HepG2 (cell line): ENCODE measurements around the gene FOXN3. TPM values are rescaled to one million over a fixed set of nuclear protein-coding genes. Genes with fewer than 3 reads are reported as not detected.
A peak's percentile ranks its signal among the peaks of the same experiment; 100 is the strongest.

Experiments used
- GPN1 ChIP-seq: sonication (generic); formaldehyde crosslinking; IDR thresholded peaks from 2 replicates; pipeline ENCODE4 v1.5.1; 2020; ENCODE audit warnings: missing genetic modification reagents, borderline replicate concordance
- HNRNPL ChIP-seq: fragments of 200-400 bp; formaldehyde crosslinking; IDR thresholded peaks from 2 replicates; pipeline ENCODE4 v1.6.1; 2017; ENCODE audit warnings: mild to moderate bottlenecking, low read depth, low read length
- IKZF1 ChIP-seq: fragments of 450-650 bp; IDR thresholded peaks from 2 replicates; pipeline ENCODE4 v1.7.1; 2016
- IRF1 ChIP-seq: sonication (generic); formaldehyde crosslinking; IDR thresholded peaks from 2 replicates; pipeline ENCODE4 v1.4.0; 2020; ENCODE audit warnings: low read depth, mild to moderate bottlenecking, missing genetic modification reagents
- KLF13 ChIP-seq: sonication (generic); formaldehyde crosslinking; IDR thresholded peaks from 2 replicates; pipeline ENCODE4 v1.4.0; 2020; ENCODE audit warnings: mild to moderate bottlenecking, missing genetic modification reagents
- RAD21 ChIP-seq: fragments of 450-650 bp; formaldehyde crosslinking; IDR thresholded peaks from 2 replicates; pipeline ENCODE4 v1.5.0; 2020; ENCODE audit warnings: mild to moderate bottlenecking
- REPIN1 ChIP-seq: sonication (generic); formaldehyde crosslinking; IDR thresholded peaks from 2 replicates; pipeline ENCODE4 v1.8.0; 2022; ENCODE audit warnings: missing genetic modification reagents, low read depth, mild to moderate bottlenecking, borderline replicate concordance
- SETDB1 ChIP-seq: sonication (generic); formaldehyde crosslinking; IDR thresholded peaks from 2 replicates; pipeline ENCODE4 v1.5.1; 2020; ENCODE audit warnings: missing genetic modification reagents, mild to moderate bottlenecking, borderline replicate concordance
- SMAD1 ChIP-seq: sonication (generic); formaldehyde crosslinking; IDR thresholded peaks from 2 replicates; pipeline ENCODE4 v1.4.0; 2020; ENCODE audit warnings: missing genetic modification reagents, low read depth, mild to moderate bottlenecking, borderline replicate concordance
- SNAPC2 ChIP-seq: sonication (generic); formaldehyde crosslinking; IDR thresholded peaks from 2 replicates; pipeline ENCODE4 v1.8.1; 2022; ENCODE audit warnings: mild to moderate bottlenecking, missing genetic modification reagents
- TARDBP ChIP-seq: sonication (generic); formaldehyde crosslinking; IDR thresholded peaks from 2 replicates; pipeline ENCODE4 v1.8.0; 2022; ENCODE audit warnings: mild to moderate bottlenecking, missing genetic modification reagents
- TCF7 ChIP-seq: sonication (generic); IDR thresholded peaks from 2 replicates; pipeline ENCODE4 v1.6.1; 2016; ENCODE audit warnings: antibody characterized with exemption, low read depth
- TOE1 ChIP-seq: sonication (generic); formaldehyde crosslinking; IDR thresholded peaks from 2 replicates; pipeline ENCODE4 v1.4.0; 2020; ENCODE audit warnings: mild to moderate bottlenecking, missing genetic modification reagents
- YEATS4 ChIP-seq: sonication (generic); formaldehyde crosslinking; IDR thresholded peaks from 2 replicates; pipeline ENCODE4 v1.4.0; 2020; ENCODE audit warnings: missing genetic modification reagents, borderline replicate concordance
- ZBTB7B ChIP-seq: sonication (generic); formaldehyde crosslinking; IDR thresholded peaks from 2 replicates; pipeline ENCODE4 v1.4.0; 2020; ENCODE audit warnings: missing genetic modification reagents
- ZNF121 ChIP-seq: sonication (generic); formaldehyde crosslinking; IDR thresholded peaks from 2 replicates; pipeline ENCODE4 v1.5.0; 2020; ENCODE audit warnings: mild to moderate bottlenecking, missing genetic modification reagents
- ZNF138 ChIP-seq: sonication (generic); formaldehyde crosslinking; IDR thresholded peaks from 2 replicates; pipeline ENCODE4 v1.5.0; 2020; ENCODE audit warnings: mild to moderate bottlenecking, low read depth, missing genetic modification reagents
- ZNF207 ChIP-seq: fragments of 450-650 bp; IDR thresholded peaks from 2 replicates; pipeline ENCODE4 v1.6.1; 2016; ENCODE audit warnings: antibody characterized with exemption, borderline replicate concordance
- ZNF253 ChIP-seq: sonication (generic); formaldehyde crosslinking; IDR thresholded peaks from 2 replicates; pipeline ENCODE4 v1.8.0; 2022; ENCODE audit warnings: mild to moderate bottlenecking, missing genetic modification reagents, borderline replicate concordance
- ZSCAN30 ChIP-seq: sonication (generic); formaldehyde crosslinking; IDR thresholded peaks from 2 replicates; pipeline ENCODE4 v1.5.0; 2020; ENCODE audit warnings: mild to moderate bottlenecking, missing genetic modification reagents
- polyA plus RNA-seq, 8 experiments: library from polyadenylated mRNA; depleted of rRNA in 3 of 8; stranded (reverse) in 7 of 8; unstranded in 1 of 8; fragments of >200 nt; fragmentation: Illumina TruSeq in 4 of 8; extraction: Trizol in 4 of 8; gene quantifications; 2 replicates each; pipeline versions ENCODE4 v1.2.1 to v1.2.3, GENCODE V29; 2011 to 2016; ENCODE audit warnings: low read depth in 4 of 8, missing spikeins in 1 of 8, mixed read lengths in 1 of 8; ENCODE audit not compliant: insufficient read depth in 1 of 8
- total RNA-seq, 5 experiments: library from RNA; depleted of rRNA; stranded (reverse); fragments of >200 nt; fragmentation: Illumina TruSeq; extraction: Trizol; gene quantifications; 2 replicates each; pipeline ENCODE4 v1.2.3, GENCODE V29; 2016; ENCODE audit warnings: low read depth in 1 of 5
- TF ChIP-seq, protein P1 (sequence below): IDR thresholded peaks from 2 replicates; pipeline ENCODE4 v1.4.0; 2020; ENCODE audit warnings: mild to moderate bottlenecking, missing genetic modification reagents
- TF ChIP-seq, protein P2 (sequence below): sonication (generic); formaldehyde crosslinking; IDR thresholded peaks from 2 replicates; pipeline ENCODE4 v1.4.0; 2020; ENCODE audit warnings: mild to moderate bottlenecking, missing genetic modification reagents
- TF ChIP-seq, protein P3 (sequence below): sonication (generic); formaldehyde crosslinking; IDR thresholded peaks from 2 replicates; pipeline ENCODE4 v1.8.1; 2022; ENCODE audit warnings: mild to moderate bottlenecking, missing genetic modification reagents
- TF ChIP-seq, protein P4 (sequence below), 2 experiments: fragments of 450-650 bp in 1 of 2; sonication (generic) in 1 of 2; formaldehyde crosslinking; IDR thresholded peaks; 2 replicates each; pipeline versions ENCODE4 v1.5.0 to v1.8.0; 2020 to 2022; ENCODE audit warnings: mild to moderate bottlenecking in 1 of 2, missing genetic modification reagents in 1 of 2

Gene FOXN3
- total and polyA plus RNA-seq, 2 of the 13 experiments (the other 11 are each of a cell fraction or from before 2014, with no cell fraction given) = 32.4 to 70.2 TPM

GRCh38 chr14:89458713-89459420, 41.8 kb upstream of the FOXN3 start (continued):
- TF ChIP-seq, protein P1, sequence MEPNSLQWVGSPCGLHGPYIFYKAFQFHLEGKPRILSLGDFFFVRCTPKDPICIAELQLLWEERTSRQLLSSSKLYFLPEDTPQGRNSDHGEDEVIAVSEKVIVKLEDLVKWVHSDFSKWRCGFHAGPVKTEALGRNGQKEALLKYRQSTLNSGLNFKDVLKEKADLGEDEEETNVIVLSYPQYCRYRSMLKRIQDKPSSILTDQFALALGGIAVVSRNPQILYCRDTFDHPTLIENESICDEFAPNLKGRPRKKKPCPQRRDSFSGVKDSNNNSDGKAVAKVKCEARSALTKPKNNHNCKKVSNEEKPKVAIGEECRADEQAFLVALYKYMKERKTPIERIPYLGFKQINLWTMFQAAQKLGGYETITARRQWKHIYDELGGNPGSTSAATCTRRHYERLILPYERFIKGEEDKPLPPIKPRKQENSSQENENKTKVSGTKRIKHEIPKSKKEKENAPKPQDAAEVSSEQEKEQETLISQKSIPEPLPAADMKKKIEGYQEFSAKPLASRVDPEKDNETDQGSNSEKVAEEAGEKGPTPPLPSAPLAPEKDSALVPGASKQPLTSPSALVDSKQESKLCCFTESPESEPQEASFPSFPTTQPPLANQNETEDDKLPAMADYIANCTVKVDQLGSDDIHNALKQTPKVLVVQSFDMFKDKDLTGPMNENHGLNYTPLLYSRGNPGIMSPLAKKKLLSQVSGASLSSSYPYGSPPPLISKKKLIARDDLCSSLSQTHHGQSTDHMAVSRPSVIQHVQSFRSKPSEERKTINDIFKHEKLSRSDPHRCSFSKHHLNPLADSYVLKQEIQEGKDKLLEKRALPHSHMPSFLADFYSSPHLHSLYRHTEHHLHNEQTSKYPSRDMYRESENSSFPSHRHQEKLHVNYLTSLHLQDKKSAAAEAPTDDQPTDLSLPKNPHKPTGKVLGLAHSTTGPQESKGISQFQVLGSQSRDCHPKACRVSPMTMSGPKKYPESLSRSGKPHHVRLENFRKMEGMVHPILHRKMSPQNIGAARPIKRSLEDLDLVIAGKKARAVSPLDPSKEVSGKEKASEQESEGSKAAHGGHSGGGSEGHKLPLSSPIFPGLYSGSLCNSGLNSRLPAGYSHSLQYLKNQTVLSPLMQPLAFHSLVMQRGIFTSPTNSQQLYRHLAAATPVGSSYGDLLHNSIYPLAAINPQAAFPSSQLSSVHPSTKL (CRISPR knock-in tag) = peak; percentile 74
- TF ChIP-seq ZNF138 (no peak), REPIN1 (CRISPR knock-in tag) (peak; percentile 48; the same call in 1 of the 2 replicates), SETDB1 (CRISPR knock-in tag) (no peak), IKZF1 (no peak), HNRNPL (no peak), IRF1 (no peak), YEATS4 (CRISPR knock-in tag) (0 out of 2 replicates have a peak, but pooled peaks have one; percentile 25), TCF7 (peak; percentile 36; the same call in 1 of the 2 replicates), TARDBP (CRISPR knock-in tag) (peak; percentile 56; the same call in 1 of the 2 replicates), ZNF207 (no peak), KLF13 (CRISPR knock-in tag) (no peak), ZNF121 (CRISPR knock-in tag) (no peak), SNAPC2 (CRISPR knock-in tag) (no peak), ZNF253 (CRISPR knock-in tag) (no peak), ZBTB7B (peak; percentile 91), SMAD1 (CRISPR knock-in tag) (no peak), ZSCAN30 (CRISPR knock-in tag) (no peak), GPN1 (CRISPR knock-in tag) (no peak), TOE1 (CRISPR knock-in tag) (no peak), RAD21 (0 out of 2 replicates have a peak, but pooled peaks have one; percentile 22)
- TF ChIP-seq, protein P2, sequence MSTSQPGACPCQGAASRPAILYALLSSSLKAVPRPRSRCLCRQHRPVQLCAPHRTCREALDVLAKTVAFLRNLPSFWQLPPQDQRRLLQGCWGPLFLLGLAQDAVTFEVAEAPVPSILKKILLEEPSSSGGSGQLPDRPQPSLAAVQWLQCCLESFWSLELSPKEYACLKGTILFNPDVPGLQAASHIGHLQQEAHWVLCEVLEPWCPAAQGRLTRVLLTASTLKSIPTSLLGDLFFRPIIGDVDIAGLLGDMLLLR (CRISPR knock-in tag) = no peak
- TF ChIP-seq, protein P3, sequence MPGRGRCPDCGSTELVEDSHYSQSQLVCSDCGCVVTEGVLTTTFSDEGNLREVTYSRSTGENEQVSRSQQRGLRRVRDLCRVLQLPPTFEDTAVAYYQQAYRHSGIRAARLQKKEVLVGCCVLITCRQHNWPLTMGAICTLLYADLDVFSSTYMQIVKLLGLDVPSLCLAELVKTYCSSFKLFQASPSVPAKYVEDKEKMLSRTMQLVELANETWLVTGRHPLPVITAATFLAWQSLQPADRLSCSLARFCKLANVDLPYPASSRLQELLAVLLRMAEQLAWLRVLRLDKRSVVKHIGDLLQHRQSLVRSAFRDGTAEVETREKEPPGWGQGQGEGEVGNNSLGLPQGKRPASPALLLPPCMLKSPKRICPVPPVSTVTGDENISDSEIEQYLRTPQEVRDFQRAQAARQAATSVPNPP (CRISPR knock-in tag) = peak; percentile 75
- TF ChIP-seq, protein P4, sequence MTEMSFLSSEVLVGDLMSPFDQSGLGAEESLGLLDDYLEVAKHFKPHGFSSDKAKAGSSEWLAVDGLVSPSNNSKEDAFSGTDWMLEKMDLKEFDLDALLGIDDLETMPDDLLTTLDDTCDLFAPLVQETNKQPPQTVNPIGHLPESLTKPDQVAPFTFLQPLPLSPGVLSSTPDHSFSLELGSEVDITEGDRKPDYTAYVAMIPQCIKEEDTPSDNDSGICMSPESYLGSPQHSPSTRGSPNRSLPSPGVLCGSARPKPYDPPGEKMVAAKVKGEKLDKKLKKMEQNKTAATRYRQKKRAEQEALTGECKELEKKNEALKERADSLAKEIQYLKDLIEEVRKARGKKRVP (CRISPR knock-in tag; IDR thresholded peaks at IDR 0.05) = peak in 1 of 2 experiments; percentile 31; a peak in 1 of 4 replicates
